ENCODE results near the gene PXDN.

DNA sequence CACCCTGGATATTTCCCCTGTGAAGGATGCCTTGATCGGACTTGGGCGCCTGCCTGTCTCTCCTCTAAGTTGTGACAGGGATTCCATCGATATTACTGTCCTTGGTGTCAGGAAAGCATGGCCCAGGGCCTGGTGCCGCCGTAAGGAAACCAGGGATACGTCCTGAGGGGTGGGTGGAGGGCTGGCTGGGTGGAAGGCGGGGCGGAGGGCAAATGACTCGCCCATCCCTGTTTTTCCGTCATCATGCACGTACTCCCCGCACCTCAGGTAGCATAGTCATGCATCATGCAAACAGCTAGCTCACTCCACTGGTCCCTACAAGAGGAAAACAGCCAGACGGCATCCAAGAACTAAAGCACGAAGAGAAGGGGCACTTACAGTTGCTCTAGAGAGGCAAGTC is 57.1 kb downstream of the PXDN start:
- TF ChIP-seq CTCF (IDR thresholded peaks at IDR 0.05), result no peak
- no peak for TF ChIP-seq POLR2A (IDR thresholded peaks at IDR 0.05)
- no peak for TF ChIP-seq EP300 (IDR thresholded peaks at IDR 0.05)
